Thoracic aorta (tissue), 2 donors: ENCODE data around the gene RILPL2. TPM values are rescaled to one million over a fixed set of nuclear protein-coding genes. Genes with fewer than 3 reads are reported as not detected.
"Not testable (repeated sequence)": the region's sequence is repeated elsewhere in the genome, so short reads cannot be mapped to it uniquely, and the experiment has no call there.

Experiments
- ATAC-seq: fragments of 150-250 bp; one replicate; pipeline ENCODE4 v1.8.0; 2017; ENCODE audit warnings: low read depth; ENCODE audit not compliant: insufficient number of reproducible peaks, low FRiP score
- DNase-seq: peaks from one replicate; pipeline ENCODE4 v3.0.0-alpha.2; 2020; ENCODE audit warnings: low spot score
- H3K27ac ChIP-seq, 2 donors: fragments of 200-600 bp; sonication (generic); 1 replicate in 1 of 2; 2 replicates in 1 of 2; pipeline ENCODE4 v1.5.1; 2016; ENCODE audit warnings: mild to moderate bottlenecking in 2 of 2, moderate library complexity in 2 of 2
- H3K27me3 ChIP-seq: fragments of 200-600 bp; sonication (generic); replicated peaks from 2 replicates; pipeline ENCODE4 v1.6.0; 2016; ENCODE audit warnings: mild to moderate bottlenecking; ENCODE audit not compliant: insufficient read depth
- H3K36me3 ChIP-seq: fragments of 200-600 bp; sonication (generic); one replicate; pipeline ENCODE4 v1.5.1; 2016
- H3K4me1 ChIP-seq, 2 donors: fragments of 200-600 bp; sonication (generic); 1 replicate in 1 of 2; 2 replicates in 1 of 2; pipeline versions ENCODE4 v1.5.1 to v1.6.0; 2016; ENCODE audit warnings: low read depth in 2 of 2, mild to moderate bottlenecking in 1 of 2; ENCODE audit not compliant: control insufficient read depth in 1 of 2
- H3K4me3 ChIP-seq: fragments of 200-600 bp; sonication (generic); 2 replicates; pipeline ENCODE4 v1.5.1; 2016; ENCODE audit warnings: mild to moderate bottlenecking
- H3K9me3 ChIP-seq: fragments of 200-600 bp; sonication (generic); 2 replicates; pipeline ENCODE4 v1.5.1; 2016
- CTCF ChIP-seq: fragments of 200-600 bp; sonication (generic); IDR thresholded peaks from one replicate; pipeline ENCODE4 v1.5.1; 2019; ENCODE audit warnings: antibody characterized with exemption
- total RNA-seq, 2 donors: library from RNA; depleted of rRNA; stranded (reverse); fragments of >200 nt; gene quantifications; one replicate each; pipeline versions ENCODE4 v1.1.0 to v1.2.3, GENCODE V29; 2016

Gene RILPL2
- total RNA-seq, 2 donors from 2014 or later = 15.9 to 18.1 TPM

- peak; percentile 13 for TF ChIP-seq CTCF
- ATAC-seq (peak; percentile 56), DNase-seq (peak; percentile 40)
- no peaks in the 10 kb centered on the region for H3K9me3 ChIP-seq
- H3K27me3 ChIP-seq = no peaks in the 10 kb centered on the region
- H3K27ac ChIP-seq = peak overlapping the region; percentile 91 to 97
- H3K36me3 ChIP-seq = peaks cover 22% of the 10 kb centered on the region
- peak overlapping the region; percentile 73 for H3K4me3 ChIP-seq
- H3K4me1 ChIP-seq = peaks cover 25 to 60% of the 10 kb centered on the region in 2 donors
Observed at GRCh38 chr12:123388177-123388950, 48.1 kb downstream of the RILPL2 start.

- Histone ChIP-seq H3K27me3 (no peaks in the 10 kb centered on the region), H3K36me3 (peaks cover 22% of the 10 kb centered on the region), H3K4me3 (peak overlapping the region; percentile 73), H3K9me3 (no peaks in the 10 kb centered on the region), H3K27ac (peak overlapping the region; percentile 91 to 97), H3K4me1 (peaks cover 25 to 53% of the 10 kb centered on the region in 2 donors)
- DNase-seq = no peak
- TF ChIP-seq CTCF = no peak
- ATAC-seq = no peak
Observed at GRCh38 chr12:123387508-123388176, 48.8 kb downstream of the RILPL2 start.

GRCh38 chr12:123385536-123385935 lies 50.9 kb downstream of the RILPL2 start:
- not testable (repeated sequence) for H3K4me3 ChIP-seq, DNase-seq, ATAC-seq

GRCh38 chr12:123384994-123385376 lies 51.5 kb downstream of the RILPL2 start:
- ATAC-seq = no peak
- Histone ChIP-seq H3K9me3 (no peaks in the 10 kb centered on the region), H3K27me3 (no peaks in the 10 kb centered on the region), H3K4me1 (peaks cover 13 to 26% of the 10 kb centered on the region in 2 donors), H3K4me3 (peak overlapping the region; percentile 83), H3K36me3 (no peaks in the 10 kb centered on the region), H3K27ac (no peak overlapping the region)
- no peak for TF ChIP-seq CTCF
- no peak for DNase-seq

More at GRCh38 chr12:123385536-123385935, 50.9 kb downstream of the RILPL2 start:
- peaks cover 13 to 32% of the 10 kb centered on the region in 2 donors for H3K4me1 ChIP-seq
- H3K36me3 ChIP-seq, H3K27ac ChIP-seq, H3K9me3 ChIP-seq, H3K27me3 ChIP-seq: not testable (repeated sequence)

GRCh38 chr12:123384318-123384993 lies 52.0 kb downstream of the RILPL2 start:
- no peaks in the 10 kb centered on the region for H3K36me3 ChIP-seq
- no peaks in the 10 kb centered on the region for H3K9me3 ChIP-seq
- H3K27ac ChIP-seq = peak overlapping the region; percentile 27 to 55
- no peaks in the 10 kb centered on the region for H3K27me3 ChIP-seq
- TF ChIP-seq CTCF = no peak
- peaks cover 13 to 26% of the 10 kb centered on the region in 2 donors for H3K4me1 ChIP-seq
- H3K4me3 ChIP-seq = peak overlapping the region; percentile 83
- ATAC-seq (no peak), DNase-seq (no peak)
